ENCODE measurements around the gene ZNF81.
"Not testable (repeated sequence)": the region's sequence is repeated elsewhere in the genome, so short reads cannot be mapped to it uniquely, and the experiment has no call there.

Gene ZNF81

GRCh38 chrX:47927212-47927611 lies 90.5 kb downstream of the ZNF81 start:
- Histone ChIP-seq H3K9me3 (ENCODE audit: control insufficient read depth, insufficient read depth, low read length) (no peaks in the 10 kb centered on the region), H3K4me1 (ENCODE audit: insufficient read depth, low read length) (no peaks in the 10 kb centered on the region), H3K9ac (ENCODE audit: low read depth, low read length) (no peak overlapping the region), H3K36me3 (ENCODE audit: insufficient read depth, low read length) (no peaks in the 10 kb centered on the region)

GRCh38 chrX:47931970-47932369 lies 95.3 kb downstream of the ZNF81 start:
- not testable (repeated sequence) for H3K36me3 ChIP-seq (ENCODE audit: insufficient read depth, low read length); H3K9ac ChIP-seq (ENCODE audit: low read depth, low read length); H3K4me1 ChIP-seq (ENCODE audit: insufficient read depth, low read length); H3K9me3 ChIP-seq (ENCODE audit: control insufficient read depth, insufficient read depth, low read length)

- H3K36me3 ChIP-seq (ENCODE audit: insufficient read depth, low read length): no peaks in the 10 kb centered on the region
- H3K9ac ChIP-seq (ENCODE audit: low read depth, low read length): no peak overlapping the region
- H3K4me1 ChIP-seq (ENCODE audit: insufficient read depth, low read length): no peaks in the 10 kb centered on the region; the same call in 1 of the 2 replicates
Measured at GRCh38 chrX:47933946-47934345, 97.2 kb downstream of the ZNF81 start.

GRCh38 chrX:47936224-47936939 lies 99.7 kb downstream of the ZNF81 start:
- H3K36me3 ChIP-seq (ENCODE audit: insufficient read depth, low read length): no peaks in the 10 kb centered on the region
- H3K4me1 ChIP-seq (ENCODE audit: insufficient read depth, low read length): no peaks in the 10 kb centered on the region; the same call in 1 of the 2 replicates
- no peaks in the 10 kb centered on the region for H3K9me3 ChIP-seq (ENCODE audit: control insufficient read depth, insufficient read depth, low read length)
- peak overlapping the region; percentile 50; the same call in 1 of the 2 replicates for H3K9ac ChIP-seq (ENCODE audit: low read depth, low read length)

More at GRCh38 chrX:47933946-47934345, 97.2 kb downstream of the ZNF81 start:
- H3K9me3 ChIP-seq (ENCODE audit: control insufficient read depth, insufficient read depth, low read length): no peaks in the 10 kb centered on the region

- no peaks in the 10 kb centered on the region for H3K9me3 ChIP-seq (ENCODE audit: control insufficient read depth, insufficient read depth, low read length)
- H3K4me1 ChIP-seq (ENCODE audit: insufficient read depth, low read length): no peaks in the 10 kb centered on the region; the same call in 1 of the 2 replicates
- H3K36me3 ChIP-seq (ENCODE audit: insufficient read depth, low read length): no peaks in the 10 kb centered on the region
- peak overlapping the region; percentile 50; the same call in 1 of the 2 replicates for H3K9ac ChIP-seq (ENCODE audit: low read depth, low read length)
Measured at GRCh38 chrX:47936940-47937317, 100.2 kb downstream of the ZNF81 start.

- H3K4me1 ChIP-seq (ENCODE audit: insufficient read depth, low read length): no peaks in the 10 kb centered on the region; the same call in 1 of the 2 replicates
- H3K9ac ChIP-seq (ENCODE audit: low read depth, low read length): no peak overlapping the region
- no peaks in the 10 kb centered on the region for H3K36me3 ChIP-seq (ENCODE audit: insufficient read depth, low read length)
- no peaks in the 10 kb centered on the region for H3K9me3 ChIP-seq (ENCODE audit: control insufficient read depth, insufficient read depth, low read length)
Measured at GRCh38 chrX:47940448-47940847, 103.7 kb downstream of the ZNF81 start.

- no peaks in the 10 kb centered on the region for H3K4me1 ChIP-seq (ENCODE audit: insufficient read depth, low read length)
- H3K9me3 ChIP-seq (ENCODE audit: control insufficient read depth, insufficient read depth, low read length): no peaks in the 10 kb centered on the region
- no peaks in the 10 kb centered on the region for H3K36me3 ChIP-seq (ENCODE audit: insufficient read depth, low read length)
- H3K9ac ChIP-seq (ENCODE audit: low read depth, low read length): no peak overlapping the region
Measured at GRCh38 chrX:47941423-47941822, 104.7 kb downstream of the ZNF81 start.

GRCh38 chrX:47955295-47955694 lies 118.6 kb downstream of the ZNF81 start:
- not testable (repeated sequence) for H3K4me1 ChIP-seq (ENCODE audit: insufficient read depth, low read length); H3K36me3 ChIP-seq (ENCODE audit: insufficient read depth, low read length); H3K9me3 ChIP-seq (ENCODE audit: control insufficient read depth, insufficient read depth, low read length); H3K9ac ChIP-seq (ENCODE audit: low read depth, low read length)

GRCh38 chrX:47956016-47956415 lies 119.3 kb downstream of the ZNF81 start:
- no peaks in the 10 kb centered on the region for H3K4me1 ChIP-seq (ENCODE audit: insufficient read depth, low read length)
- peaks cover 3% of the 10 kb centered on the region; the same call in 1 of the 2 replicates for H3K9me3 ChIP-seq (ENCODE audit: control insufficient read depth, insufficient read depth, low read length)
- no peaks in the 10 kb centered on the region for H3K36me3 ChIP-seq (ENCODE audit: insufficient read depth, low read length)
- no peak overlapping the region for H3K9ac ChIP-seq (ENCODE audit: low read depth, low read length)

GRCh38 chrX:47958206-47958605 lies 121.5 kb downstream of the ZNF81 start:
- not testable (repeated sequence) for H3K36me3 ChIP-seq (ENCODE audit: insufficient read depth, low read length); H3K4me1 ChIP-seq (ENCODE audit: insufficient read depth, low read length); H3K9me3 ChIP-seq (ENCODE audit: control insufficient read depth, insufficient read depth, low read length); H3K9ac ChIP-seq (ENCODE audit: low read depth, low read length)

- Histone ChIP-seq H3K9ac (ENCODE audit: low read depth, low read length) (no peak overlapping the region), H3K36me3 (ENCODE audit: insufficient read depth, low read length) (no peaks in the 10 kb centered on the region), H3K9me3 (ENCODE audit: control insufficient read depth, insufficient read depth, low read length) (peaks cover 3% of the 10 kb centered on the region; the same call in 1 of the 2 replicates), H3K4me1 (ENCODE audit: insufficient read depth, low read length) (no peaks in the 10 kb centered on the region)
Measured at GRCh38 chrX:47958761-47959342, 122.2 kb downstream of the ZNF81 start.

GRCh38 chrX:47960406-47960805 lies 123.7 kb downstream of the ZNF81 start:
- Histone ChIP-seq H3K9ac (ENCODE audit: low read depth, low read length) (no peak overlapping the region), H3K9me3 (ENCODE audit: control insufficient read depth, insufficient read depth, low read length) (peaks cover 5% of the 10 kb centered on the region; the same call in 1 of the 2 replicates), H3K4me1 (ENCODE audit: insufficient read depth, low read length) (no peaks in the 10 kb centered on the region), H3K36me3 (ENCODE audit: insufficient read depth, low read length) (no peaks in the 10 kb centered on the region)

GRCh38 chrX:47961830-47962229 lies 125.1 kb downstream of the ZNF81 start:
- not testable (repeated sequence) for H3K4me1 ChIP-seq (ENCODE audit: insufficient read depth, low read length); H3K36me3 ChIP-seq (ENCODE audit: insufficient read depth, low read length); H3K9ac ChIP-seq (ENCODE audit: low read depth, low read length); H3K9me3 ChIP-seq (ENCODE audit: control insufficient read depth, insufficient read depth, low read length)

- not testable (repeated sequence) for H3K36me3 ChIP-seq (ENCODE audit: insufficient read depth, low read length); H3K4me1 ChIP-seq (ENCODE audit: insufficient read depth, low read length); H3K9ac ChIP-seq (ENCODE audit: low read depth, low read length); H3K9me3 ChIP-seq (ENCODE audit: control insufficient read depth, insufficient read depth, low read length)
Measured at GRCh38 chrX:47965526-47965925, 128.8 kb downstream of the ZNF81 start.
